SHP77 (cell line): Measurements from ENCODE around the gene PRM2.

Experiments
- DNase-seq, 2 experiments: peaks; one replicate each; lab custom pipeline; 2025; lab: John Stamatoyannopoulos, UW

Gene PRM2

GRCh38 chr16:11248133-11248532 is 28.1 kb downstream of the PRM2 start:
- no peak for DNase-seq

- DNase-seq = no peak
Observed at GRCh38 chr16:11245988-11246387, 30.3 kb downstream of the PRM2 start.

DNA sequence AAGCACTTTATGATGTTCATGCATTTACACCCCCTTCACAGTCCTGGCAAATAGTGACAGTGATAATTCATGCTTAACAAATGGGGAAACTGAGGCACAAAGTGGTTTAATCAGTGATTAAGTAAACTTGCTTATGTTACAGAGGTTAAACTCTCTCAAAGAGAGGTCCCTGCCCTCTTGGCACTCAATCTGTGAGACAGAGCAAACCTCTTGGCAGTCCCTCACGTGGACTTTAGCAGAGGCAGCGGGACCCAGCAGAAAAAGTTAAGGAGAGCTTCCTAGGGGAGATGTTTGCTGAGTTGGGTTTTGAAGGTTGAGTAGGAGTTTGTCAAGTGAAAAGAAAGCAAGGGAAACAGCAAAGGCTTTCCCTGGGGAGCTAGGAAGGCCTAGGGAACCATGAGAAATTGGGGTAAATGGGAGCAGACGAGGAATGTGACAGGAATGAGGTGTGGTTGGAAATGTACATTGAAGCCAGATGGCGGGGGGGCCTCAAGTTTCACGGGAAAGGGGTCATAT is 31.0 kb downstream of the PRM2 start:
- DNase-seq = no peak

DNA sequence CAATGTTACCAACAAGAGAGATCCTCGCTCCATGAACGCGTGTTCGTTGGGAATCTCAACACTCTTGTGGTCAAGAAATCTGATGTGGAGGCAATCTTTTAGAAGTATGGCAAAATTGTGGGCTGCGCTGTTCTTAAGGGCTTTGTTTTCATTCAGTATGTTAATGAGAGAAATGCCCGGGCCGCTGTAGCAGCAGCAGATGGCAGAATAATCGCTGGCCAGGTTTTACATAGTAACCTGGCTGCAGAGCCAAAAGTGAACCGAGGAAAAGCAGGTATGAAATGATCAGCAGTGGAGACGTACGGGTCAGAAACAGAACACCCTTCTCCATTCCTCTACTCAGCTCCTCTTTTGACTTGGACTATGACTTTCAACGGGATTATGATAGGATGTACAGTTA is 33.6 kb downstream of the PRM2 start:
- no peak for DNase-seq

DNA sequence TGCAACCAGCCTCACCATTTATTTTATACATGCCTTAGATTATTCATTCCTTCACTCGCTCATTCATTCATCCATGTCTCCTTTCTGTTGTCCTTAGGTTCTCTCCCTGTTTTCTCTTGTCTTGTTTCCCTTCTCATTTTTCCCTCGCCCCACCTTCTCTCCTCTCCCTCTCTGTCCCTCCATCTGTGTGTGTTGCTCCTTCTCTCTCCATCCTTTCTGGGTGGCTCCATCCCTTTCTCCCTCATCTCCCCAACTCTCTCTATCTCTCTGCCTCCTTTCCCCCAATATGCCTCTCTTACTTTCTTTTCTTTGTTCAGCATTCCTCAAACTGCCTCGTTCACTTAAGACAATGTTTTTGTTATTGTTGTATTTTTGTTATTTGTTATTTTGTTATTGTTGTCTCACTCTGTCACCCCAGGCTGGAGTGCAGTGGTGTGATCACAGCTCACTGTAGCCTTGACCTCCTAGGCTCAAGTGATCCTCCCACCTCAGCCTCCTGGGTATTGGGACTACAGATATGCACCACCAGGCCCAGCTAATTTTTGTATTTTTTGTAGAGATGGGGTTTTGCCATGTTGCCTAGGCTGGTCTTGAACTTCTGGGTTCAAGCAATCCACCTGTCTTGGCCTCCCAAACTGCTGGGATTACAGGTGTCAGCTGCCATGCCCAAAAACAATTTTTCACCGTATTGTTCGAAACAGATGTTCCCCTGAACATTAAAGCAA is 34.6 kb downstream of the PRM2 start:
- DNase-seq = no peak

DNA sequence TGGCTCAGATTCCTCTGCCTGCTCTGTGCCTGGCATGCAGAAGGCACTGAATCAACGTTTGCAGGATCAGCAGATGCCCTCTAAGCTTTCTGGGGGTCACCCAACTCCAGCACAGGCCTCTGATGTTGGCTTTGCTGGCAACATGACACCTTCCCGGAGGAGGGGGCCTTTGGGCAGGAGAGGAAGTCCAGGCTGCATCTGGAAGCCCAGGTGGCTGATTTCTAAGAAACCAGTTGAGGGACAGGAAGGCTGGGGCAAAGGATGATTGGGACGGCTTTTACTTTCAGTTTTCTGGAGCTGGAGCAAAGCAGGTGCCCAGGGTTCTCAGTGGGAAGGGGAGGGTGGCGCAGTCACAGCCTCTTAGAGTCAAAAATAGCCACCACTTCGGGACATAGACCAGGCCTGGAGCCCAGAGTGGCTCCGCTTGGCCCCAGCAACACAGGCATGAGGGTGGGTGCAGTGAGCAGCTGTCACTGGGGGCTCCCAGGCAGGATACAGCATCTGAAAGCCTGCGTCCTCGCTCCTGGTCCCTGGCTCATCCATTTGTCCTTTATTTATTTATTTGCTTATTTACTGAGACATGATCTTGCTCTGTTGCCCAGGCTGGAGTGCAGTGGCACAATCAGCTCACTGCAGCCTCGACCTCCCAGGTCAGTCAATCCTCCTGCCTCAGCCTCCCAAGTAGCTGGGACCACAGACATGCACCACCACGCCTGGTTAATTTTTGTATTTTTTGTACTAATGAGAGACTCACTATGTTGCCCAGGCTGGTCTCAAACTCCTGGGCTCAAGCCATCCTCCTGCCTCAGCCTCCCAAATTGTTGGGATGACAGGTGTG is 35.4 kb downstream of the PRM2 start:
- DNase-seq = no peak

DNA sequence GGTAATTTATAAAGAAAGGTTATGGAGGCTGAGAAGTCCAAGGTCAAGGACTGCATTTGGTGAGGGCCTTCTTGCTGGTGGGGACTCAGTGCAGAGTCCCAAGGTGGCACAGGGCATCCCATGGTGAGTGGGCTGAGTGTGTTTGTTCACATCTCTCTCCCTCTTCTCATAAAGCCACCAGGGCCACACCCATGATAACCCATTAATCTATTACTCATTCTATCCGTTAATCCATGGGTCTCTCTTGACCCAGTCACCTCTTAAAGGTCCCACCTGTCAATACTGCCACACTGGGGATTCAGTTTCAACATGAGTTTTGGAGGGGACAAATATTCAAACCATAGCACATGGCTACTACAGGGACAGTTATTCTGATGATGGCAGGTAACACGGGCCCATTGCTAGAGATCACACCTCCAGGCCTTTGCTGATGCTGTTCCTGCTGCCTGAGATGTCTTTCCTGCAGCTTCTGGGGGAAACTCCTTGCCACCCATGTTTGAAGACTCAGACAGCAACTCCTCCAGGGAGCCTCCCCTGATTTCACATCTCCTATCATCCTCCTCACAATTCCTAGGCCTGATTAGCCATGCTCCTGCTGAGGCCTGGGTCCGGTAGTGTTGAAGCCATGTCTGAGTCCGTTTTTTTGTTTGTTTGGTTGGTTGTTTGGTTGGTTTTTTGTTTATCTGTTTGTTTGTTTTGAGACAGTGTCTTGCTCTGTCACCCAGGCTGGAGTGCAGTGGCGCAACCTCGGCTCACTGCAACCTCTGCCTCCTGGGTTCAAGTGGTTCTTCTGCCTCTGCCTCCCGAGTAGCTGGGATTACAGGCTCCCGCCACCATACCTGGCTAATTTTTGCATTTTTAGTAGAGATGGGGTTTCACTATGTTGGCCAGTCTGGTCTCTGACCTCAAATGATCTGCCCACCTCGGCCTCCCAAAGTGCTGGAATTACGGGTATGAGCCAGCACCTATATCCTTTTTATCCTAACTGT is 36.3 kb downstream of the PRM2 start:
- DNase-seq = no peak

DNA sequence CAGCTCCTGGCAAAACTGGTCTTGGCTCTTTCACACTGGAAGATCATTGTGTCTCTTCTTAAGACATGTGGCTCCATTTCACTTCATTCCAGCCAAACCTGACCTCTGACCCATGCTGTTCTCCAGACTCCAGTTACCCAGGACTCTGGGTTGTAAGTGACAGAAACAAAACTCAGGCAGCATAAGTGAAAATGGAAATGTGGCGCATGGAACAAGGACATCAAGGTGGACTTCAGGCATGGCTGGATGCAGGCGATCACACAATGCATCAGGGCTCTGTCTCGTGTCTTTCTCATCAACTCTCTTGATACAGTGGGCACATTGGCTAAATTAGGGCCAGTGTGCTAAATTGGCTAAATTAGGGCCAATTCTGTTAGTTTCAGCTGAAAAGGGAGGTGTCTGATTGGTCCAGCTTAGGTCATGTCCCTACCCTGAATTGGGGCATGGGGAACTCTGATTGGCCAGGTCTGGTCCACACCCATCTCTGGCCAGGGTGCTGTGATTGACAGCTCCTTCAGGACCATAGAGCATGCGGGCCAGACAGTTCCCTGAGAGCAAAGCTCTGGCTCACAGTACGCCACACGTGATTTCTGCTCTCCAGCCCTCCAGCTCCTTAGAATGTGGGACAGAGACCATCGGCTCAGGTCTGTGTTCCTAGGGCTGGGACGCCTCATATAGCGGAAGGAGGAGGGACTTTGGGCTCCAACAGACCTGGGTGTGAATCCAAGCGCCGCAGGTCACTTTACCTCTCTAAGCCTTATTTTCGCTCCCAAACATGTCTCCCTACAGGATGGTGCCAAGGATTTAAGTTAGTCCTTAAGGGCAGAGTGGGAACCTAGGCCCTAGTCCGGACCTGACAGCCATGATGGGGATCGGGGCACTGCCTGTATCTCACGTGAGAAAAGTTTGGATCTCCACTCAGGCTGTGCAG is 37.7 kb downstream of the PRM2 start:
- no peak for DNase-seq

DNA sequence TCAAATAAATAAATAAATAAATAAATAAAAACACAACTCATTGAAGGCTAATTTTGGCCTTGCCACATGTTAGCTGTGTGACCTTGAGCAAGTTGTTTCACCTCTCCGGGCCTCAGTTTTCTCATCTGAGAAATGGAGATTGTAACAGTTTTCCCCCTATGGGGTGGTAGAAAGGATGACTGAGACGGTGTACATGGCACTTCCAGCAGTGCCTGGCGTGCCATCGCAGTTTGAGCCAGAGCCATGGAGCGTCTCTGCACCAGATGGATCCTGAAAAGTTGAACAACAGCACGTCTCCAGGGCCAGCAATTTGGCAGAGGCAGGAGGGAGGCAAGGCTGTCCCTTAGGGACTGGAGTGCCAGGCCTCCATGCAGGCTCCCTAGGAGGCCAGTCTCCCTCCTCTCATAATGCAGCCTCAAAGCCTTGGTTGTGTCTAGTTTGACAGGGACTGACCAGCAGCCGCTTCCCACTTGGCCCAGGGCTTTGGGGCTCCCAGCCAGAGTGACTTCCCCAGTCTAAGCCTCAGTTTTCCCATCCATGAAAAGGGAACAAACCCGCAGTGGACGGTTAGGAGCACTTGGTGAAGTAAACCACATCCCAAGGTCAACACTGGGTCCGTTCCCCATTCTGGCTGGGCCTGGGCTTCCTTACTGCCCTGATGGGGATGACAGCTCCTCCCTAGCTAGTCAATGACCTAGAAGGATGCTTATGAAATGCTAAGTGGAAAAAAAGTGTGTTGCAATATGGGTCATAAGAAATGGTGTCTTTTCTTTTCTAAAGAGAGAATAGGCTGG is 39.6 kb downstream of the PRM2 start:
- no peak for DNase-seq

DNA sequence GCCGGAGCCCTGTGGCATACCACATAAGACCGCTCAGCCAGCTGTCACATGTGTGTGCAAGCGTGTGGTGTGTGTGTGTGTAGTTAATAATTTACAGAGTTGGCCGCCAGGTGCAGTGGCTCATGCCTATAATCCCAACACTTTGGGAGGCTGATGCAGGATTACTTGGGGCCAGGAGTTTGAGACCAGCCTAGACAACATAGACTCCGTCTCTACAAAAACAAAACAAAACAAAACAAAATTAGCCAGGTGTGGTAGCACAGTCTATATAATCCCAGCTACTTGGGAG is 40.6 kb downstream of the PRM2 start:
- DNase-seq = no peak

DNA sequence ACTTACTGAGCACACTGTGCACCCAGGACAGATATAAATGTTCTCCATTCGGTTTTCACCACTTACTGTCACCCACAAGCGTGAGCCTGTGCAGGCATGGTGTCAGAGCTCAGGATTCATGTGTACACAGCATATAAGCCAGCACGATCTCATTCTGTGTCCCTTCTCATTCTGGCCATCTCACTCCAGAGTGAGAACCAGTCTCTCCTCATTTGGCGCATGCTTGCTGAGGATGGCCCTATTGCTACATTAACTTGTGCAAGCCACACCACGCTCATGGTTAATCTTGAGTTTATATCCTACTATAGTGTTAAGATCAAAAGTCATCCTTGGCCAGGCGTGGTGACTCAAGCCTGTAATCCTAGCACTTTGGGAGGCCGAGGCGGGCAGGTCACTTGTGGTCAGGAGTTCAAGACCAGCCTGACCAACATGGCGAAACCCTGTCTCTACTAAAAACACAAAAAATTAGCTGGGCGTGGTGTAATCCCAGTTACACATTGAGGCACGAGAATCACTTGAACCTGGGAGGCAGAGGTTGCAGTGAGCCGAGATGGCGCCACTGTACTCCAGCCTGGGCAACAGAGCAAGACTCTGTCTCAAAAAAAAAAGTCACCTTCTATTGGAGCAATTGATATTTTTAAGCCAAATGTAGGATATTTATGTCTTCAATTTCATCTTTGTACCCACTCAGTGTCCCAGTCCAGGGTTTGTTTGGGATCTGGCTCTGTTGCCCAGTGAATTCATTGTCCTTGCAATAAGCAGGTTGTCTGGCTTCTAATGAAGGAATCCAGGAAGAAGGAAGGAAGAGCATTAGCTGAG is 41.2 kb downstream of the PRM2 start:
- DNase-seq = no peak

- DNase-seq = no peak
Observed at GRCh38 chr16:11233727-11234376, 42.4 kb downstream of the PRM2 start.

DNA sequence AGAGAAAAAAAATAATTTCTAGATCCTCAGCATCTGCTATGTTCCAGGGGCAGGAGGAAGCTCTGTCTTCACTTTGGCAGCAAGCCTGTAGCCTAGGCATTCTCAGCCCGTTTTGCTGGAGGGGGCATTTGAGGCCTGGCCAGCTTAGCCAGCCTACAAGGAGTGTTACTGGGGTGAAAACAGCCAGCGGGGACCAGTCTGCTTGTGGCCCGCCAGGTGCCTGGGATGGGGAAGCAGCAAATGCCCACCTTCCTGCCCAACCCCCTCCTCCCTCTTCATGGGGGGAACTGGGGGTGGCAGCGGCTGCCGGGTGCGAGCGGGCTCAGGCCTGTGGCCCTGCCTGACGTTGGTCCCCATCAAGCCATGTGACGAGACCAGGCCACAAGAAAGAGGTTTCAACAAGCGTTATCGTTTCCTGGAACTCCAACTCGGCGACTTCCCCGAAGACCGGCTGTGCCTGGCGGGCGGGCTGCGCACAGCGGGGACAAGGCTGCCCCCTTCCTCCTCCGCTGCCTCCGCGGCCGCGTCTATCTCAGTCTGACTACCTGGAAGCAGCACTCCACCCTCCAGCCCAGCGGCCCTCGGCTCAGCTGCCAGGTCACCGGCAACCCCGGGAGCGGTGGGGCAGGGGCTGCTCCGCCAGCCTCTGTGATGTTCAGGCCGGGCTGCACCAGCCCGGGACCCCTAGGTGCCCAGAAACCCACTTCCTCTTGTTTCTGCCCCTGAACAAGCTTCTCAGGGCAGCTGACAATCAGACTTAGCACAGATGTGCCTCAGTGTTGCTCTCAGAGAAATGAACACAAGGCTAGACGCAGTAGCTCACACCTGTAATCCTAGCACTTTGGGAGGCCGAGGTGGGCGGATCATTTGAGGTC is 43.2 kb downstream of the PRM2 start:
- no peak for DNase-seq

DNA sequence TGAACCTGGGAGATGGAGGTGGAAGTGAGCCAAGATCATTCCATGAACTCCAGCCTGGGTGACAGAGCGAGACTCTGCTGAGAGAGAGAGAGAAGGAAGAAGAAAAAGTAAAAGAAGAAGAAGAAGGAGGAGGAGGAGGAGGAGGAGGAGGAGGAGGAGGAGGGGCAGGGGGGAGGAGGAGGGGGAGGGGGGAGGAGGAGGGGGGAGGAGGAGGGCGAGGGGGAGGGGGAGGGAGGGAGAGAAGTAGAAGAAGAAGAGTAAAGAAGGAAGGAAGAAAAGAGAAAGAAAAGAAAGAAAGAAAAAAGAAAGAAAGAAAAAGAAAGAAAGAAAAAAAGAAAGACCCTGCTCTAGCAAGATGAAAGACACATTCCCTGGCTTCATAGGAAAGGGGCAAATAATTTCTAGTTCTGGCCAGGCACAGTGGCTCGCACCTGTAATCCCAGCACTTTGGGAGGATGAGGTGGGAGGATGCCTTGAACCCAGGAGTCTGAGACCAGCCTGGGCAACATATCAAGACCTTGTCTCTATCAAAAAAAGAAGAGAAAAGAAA is 43.9 kb downstream of the PRM2 start:
- DNase-seq = no peak

- DNase-seq = no peak
Observed at GRCh38 chr16:11231367-11231970, 44.8 kb downstream of the PRM2 start.

DNA sequence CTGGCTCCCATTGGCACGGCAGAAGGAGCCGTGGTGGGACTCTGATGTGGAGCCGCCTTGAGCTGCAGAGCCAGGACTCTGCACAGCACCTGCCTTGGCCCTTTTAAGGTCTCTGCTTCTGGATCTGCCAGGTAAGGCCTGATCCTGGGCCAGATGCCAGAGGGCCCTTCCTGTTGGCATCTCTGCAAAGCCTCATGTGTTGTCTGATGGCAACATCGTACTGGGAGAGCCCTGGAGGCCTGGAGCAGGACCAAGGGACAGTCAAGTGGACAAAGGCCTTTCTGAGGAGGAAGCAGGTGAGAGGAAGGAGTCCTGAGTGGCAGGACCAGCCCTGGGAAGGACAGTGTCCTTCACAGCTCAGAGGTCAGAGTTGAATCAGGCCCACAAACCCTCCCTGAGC is 46.4 kb downstream of the PRM2 start:
- DNase-seq = no peak

DNA sequence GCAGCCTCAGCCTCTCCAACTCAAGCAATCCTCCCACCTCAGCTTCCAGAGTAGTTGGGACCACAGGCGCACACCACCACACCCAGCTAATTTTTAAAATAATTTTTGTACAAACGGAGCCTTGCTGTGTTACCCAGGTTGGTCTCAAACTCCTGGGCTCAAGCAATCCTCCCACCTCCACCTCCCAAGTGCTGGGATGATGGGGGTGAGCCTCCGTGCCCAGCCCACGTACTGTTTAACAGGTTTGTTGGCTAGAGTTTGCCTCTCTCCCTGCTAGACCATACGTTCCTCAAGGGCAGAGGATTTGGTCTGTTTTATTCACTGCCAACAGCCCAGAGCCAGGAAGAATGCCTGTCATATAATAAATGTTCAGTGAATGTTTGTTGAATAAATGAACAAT is 46.8 kb downstream of the PRM2 start:
- DNase-seq = no peak
